Stimulated activated CD8-positive, alpha-beta memory T cell treated with anti-CD3 and anti-CD28 coated beads, Interleukin-4, amount 100 ng/mL, for 48 hours (primary cell): ENCODE measurements around the gene ZDHHC14.
"Not testable (repeated sequence)": the region's sequence is repeated elsewhere in the genome, so short reads cannot be mapped to it uniquely, and the experiment has no call there.

ENCODE experiments used
- DNase-seq: peaks from one replicate; pipeline ENCODE4 v3.0.0-alpha.2; 2020

The ZDHHC14 gene

GRCh38 chr6:157408427-157408826, 27.4 kb downstream of the ZDHHC14 start:
- not testable (repeated sequence) for DNase-seq

GRCh38 chr6:157410045-157410444, 29.1 kb downstream of the ZDHHC14 start:
- no peak for DNase-seq

- no peak for DNase-seq
These were observed 30.4 kb downstream of the ZDHHC14 start for GRCh38 chr6:157411368-157411767.

GRCh38 chr6:157412791-157413190, 31.8 kb downstream of the ZDHHC14 start:
- DNase-seq = no peak

GRCh38 chr6:157420497-157420896, 39.5 kb downstream of the ZDHHC14 start:
- no peak for DNase-seq

GRCh38 chr6:157424491-157425020, 43.6 kb downstream of the ZDHHC14 start:
- no peak for DNase-seq

GRCh38 chr6:157427969-157428368, 47.0 kb downstream of the ZDHHC14 start:
- DNase-seq = no peak

- peak; percentile 77 for DNase-seq
These were observed 47.6 kb downstream of the ZDHHC14 start for GRCh38 chr6:157428427-157429202.

GRCh38 chr6:157429248-157429647, 48.3 kb downstream of the ZDHHC14 start:
- DNase-seq = no peak

- DNase-seq = no peak
These were observed 49.8 kb downstream of the ZDHHC14 start for GRCh38 chr6:157430834-157431233.

- no peak for DNase-seq
These were observed 51.4 kb downstream of the ZDHHC14 start for GRCh38 chr6:157432231-157432891.

GRCh38 chr6:157432892-157433265, 51.9 kb downstream of the ZDHHC14 start:
- DNase-seq = no peak

GRCh38 chr6:157433678-157434081, 52.7 kb downstream of the ZDHHC14 start:
- DNase-seq = no peak

GRCh38 chr6:157434349-157435033, 53.5 kb downstream of the ZDHHC14 start:
- DNase-seq = no peak

GRCh38 chr6:157436219-157436943, 55.4 kb downstream of the ZDHHC14 start:
- DNase-seq = no peak

GRCh38 chr6:157436944-157437336, 56.0 kb downstream of the ZDHHC14 start:
- no peak for DNase-seq

- no peak for DNase-seq
These were observed 57.7 kb downstream of the ZDHHC14 start for GRCh38 chr6:157438611-157439111.

GRCh38 chr6:157440171-157440570, 59.2 kb downstream of the ZDHHC14 start:
- DNase-seq = no peak

- DNase-seq = no peak
These were observed 61.3 kb downstream of the ZDHHC14 start for GRCh38 chr6:157442291-157442690.

GRCh38 chr6:157443066-157443800, 62.2 kb downstream of the ZDHHC14 start:
- no peak for DNase-seq

GRCh38 chr6:157445277-157446009, 64.5 kb downstream of the ZDHHC14 start:
- DNase-seq = no peak
